ENCODE results near the gene ANKRD33B.

The ANKRD33B gene

GRCh38 chr5:10590226-10590999 lies 26.5 kb downstream of the ANKRD33B start:
- H3K4me3 ChIP-seq (ENCODE audit: low read length) = no peak overlapping the region
- no peaks in the 10 kb centered on the region for H3K36me3 ChIP-seq (ENCODE audit: insufficient read depth, low read length)
- H3K9me3 ChIP-seq (ENCODE audit: insufficient read depth, low read depth, low read length) = no peaks in the 10 kb centered on the region
- H3K9ac ChIP-seq (ENCODE audit: low read depth, low read length) = no peak overlapping the region
- H3K27ac ChIP-seq (ENCODE audit: low read depth, low read length) = 0 out of 2 replicates have a peak overlapping the region, but pooled peaks have one; percentile 20
- 72% methylated on average over 13 of the region's 13 CpGs for WGBS
- H3K27me3 ChIP-seq (ENCODE audit: insufficient read depth, low read length) = no peaks in the 10 kb centered on the region
- H3K4me1 ChIP-seq (ENCODE audit: insufficient read depth, low read length) = peaks cover 17% of the 10 kb centered on the region

DNA sequence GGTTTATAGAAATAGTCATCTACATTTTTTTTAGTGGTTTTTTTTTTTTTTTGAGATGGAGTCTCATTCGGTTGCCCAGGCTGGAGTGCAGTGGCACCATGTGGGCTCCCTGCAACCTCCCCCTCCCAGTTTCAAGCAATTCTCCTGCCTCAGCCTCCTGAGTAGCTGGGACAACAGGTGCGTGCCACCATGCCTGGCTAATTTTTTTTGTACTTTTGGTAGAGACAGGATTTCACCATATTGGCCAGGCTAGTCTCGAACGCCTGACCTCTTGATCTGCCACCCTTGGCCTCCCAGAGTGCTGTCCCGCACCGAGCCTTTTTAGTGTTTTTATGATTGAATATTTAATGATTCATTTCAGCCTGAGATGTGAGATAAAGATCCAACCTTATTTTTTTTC lies 27.3 kb downstream of the ANKRD33B start:
- H3K9ac ChIP-seq (ENCODE audit: low read depth, low read length) = no peak overlapping the region
- H3K9me3 ChIP-seq (ENCODE audit: insufficient read depth, low read depth, low read length) = 0 out of 2 replicates have a peak, but pooled peaks cover 1% of the 10 kb centered on the region
- no peak overlapping the region for H3K27ac ChIP-seq (ENCODE audit: low read depth, low read length)
- 89% methylated on average over 6 of the region's 6 CpGs for WGBS
- H3K36me3 ChIP-seq (ENCODE audit: insufficient read depth, low read length) = no peaks in the 10 kb centered on the region
- H3K4me3 ChIP-seq (ENCODE audit: low read length) = no peak overlapping the region
- no peaks in the 10 kb centered on the region for H3K27me3 ChIP-seq (ENCODE audit: insufficient read depth, low read length)
- peaks cover 16% of the 10 kb centered on the region for H3K4me1 ChIP-seq (ENCODE audit: insufficient read depth, low read length)

DNA sequence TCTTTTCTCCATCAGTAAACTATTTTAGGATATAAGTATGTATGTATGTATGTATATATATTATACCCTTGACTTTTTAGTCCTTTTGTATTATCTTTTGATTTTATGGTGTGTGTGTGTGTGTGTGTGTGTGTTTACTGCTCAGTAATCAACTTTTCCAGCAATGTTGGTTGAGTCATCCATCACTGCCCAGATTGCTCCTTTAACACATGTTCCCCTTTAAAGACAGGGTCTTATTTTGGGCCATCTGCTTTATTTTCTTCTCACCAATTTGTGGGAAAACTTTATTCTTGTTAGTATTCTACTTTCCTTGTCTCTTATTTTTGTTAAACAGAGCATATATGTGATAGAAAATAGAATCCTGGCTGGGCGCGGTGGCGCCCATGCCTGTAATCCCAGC lies 28.1 kb downstream of the ANKRD33B start:
- H3K4me3 ChIP-seq (ENCODE audit: low read length) = no peak overlapping the region
- H3K27me3 ChIP-seq (ENCODE audit: insufficient read depth, low read length) = no peaks in the 10 kb centered on the region
- no peak overlapping the region for H3K27ac ChIP-seq (ENCODE audit: low read depth, low read length)
- WGBS = no CpG with 5 or more reads among the region's 3 CpGs
- no peak overlapping the region for H3K9ac ChIP-seq (ENCODE audit: low read depth, low read length)
- H3K4me1 ChIP-seq (ENCODE audit: insufficient read depth, low read length) = peaks cover 14% of the 10 kb centered on the region
- H3K36me3 ChIP-seq (ENCODE audit: insufficient read depth, low read length) = no peaks in the 10 kb centered on the region
- peaks cover 5% of the 10 kb centered on the region; the same call in 1 of the 2 replicates for H3K9me3 ChIP-seq (ENCODE audit: insufficient read depth, low read depth, low read length)

DNA sequence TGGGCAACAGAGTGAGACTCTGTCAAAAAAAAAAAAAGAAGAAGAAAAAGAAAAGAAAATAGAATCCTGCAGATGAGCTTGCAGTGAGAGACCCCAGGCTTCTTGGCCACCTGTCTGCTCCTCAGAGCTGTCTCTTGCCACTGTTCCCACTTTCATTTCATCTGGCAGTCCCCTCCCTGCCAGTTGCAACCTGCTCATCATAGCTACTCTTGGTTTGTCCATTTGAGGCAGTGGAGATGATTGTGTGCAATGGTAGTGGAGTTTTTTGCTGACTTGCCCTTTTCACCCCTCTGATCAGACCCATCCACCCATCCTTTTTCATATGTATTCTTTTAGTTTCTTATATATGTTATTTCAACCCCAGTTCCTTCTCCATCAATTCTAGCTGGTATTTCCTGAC lies 28.7 kb downstream of the ANKRD33B start:
- Histone ChIP-seq H3K27me3 (ENCODE audit: insufficient read depth, low read length) (no peaks in the 10 kb centered on the region), H3K9me3 (ENCODE audit: insufficient read depth, low read depth, low read length) (peaks cover 5% of the 10 kb centered on the region; the same call in 1 of the 2 replicates), H3K9ac (ENCODE audit: low read depth, low read length) (no peak overlapping the region), H3K36me3 (ENCODE audit: insufficient read depth, low read length) (no peaks in the 10 kb centered on the region), H3K27ac (ENCODE audit: low read depth, low read length) (no peak overlapping the region), H3K4me3 (ENCODE audit: low read length) (no peak overlapping the region), H3K4me1 (ENCODE audit: insufficient read depth, low read length) (peaks cover 14% of the 10 kb centered on the region)

DNA sequence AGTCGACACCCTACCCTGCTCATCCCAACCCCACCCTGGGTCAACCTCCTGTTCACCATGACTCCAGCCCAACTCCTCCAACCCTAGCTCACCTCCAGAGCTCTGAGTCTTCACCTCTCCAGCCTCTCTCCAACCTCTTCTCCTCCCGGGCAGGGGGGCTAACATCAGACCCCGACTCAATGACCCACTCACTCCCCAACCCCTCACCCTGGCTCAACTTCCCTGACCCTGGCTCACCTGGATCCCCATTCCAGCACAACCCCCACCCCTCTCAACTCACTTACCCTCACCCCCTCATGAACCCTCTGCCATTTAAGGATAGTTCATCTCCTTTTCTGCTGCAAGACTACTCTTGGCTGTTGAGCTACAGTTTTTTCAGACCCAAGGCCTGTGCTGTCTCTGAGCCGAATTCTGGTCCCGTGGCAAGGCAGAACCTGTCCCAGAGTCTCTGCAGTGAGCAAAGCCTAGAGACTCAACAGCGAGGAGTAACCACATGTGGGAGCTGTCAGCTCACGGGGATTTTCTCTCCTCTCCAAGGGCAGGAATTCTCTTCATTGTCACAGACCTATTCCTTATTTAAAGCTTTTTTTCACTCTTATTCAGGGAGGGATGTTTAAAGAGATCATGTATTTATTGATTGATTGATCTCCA lies 29.8 kb downstream of the ANKRD33B start:
- WGBS = 88% methylated on average over 7 of the region's 7 CpGs
- no peaks in the 10 kb centered on the region for H3K36me3 ChIP-seq (ENCODE audit: insufficient read depth, low read length)
- peaks cover 14% of the 10 kb centered on the region for H3K4me1 ChIP-seq (ENCODE audit: insufficient read depth, low read length)
- H3K4me3 ChIP-seq (ENCODE audit: low read length) = no peak overlapping the region
- peaks cover 5% of the 10 kb centered on the region; the same call in 1 of the 2 replicates for H3K9me3 ChIP-seq (ENCODE audit: insufficient read depth, low read depth, low read length)
- no peak overlapping the region for H3K27ac ChIP-seq (ENCODE audit: low read depth, low read length)
- no peaks in the 10 kb centered on the region for H3K27me3 ChIP-seq (ENCODE audit: insufficient read depth, low read length)
- no peak overlapping the region for H3K9ac ChIP-seq (ENCODE audit: low read depth, low read length)

DNA sequence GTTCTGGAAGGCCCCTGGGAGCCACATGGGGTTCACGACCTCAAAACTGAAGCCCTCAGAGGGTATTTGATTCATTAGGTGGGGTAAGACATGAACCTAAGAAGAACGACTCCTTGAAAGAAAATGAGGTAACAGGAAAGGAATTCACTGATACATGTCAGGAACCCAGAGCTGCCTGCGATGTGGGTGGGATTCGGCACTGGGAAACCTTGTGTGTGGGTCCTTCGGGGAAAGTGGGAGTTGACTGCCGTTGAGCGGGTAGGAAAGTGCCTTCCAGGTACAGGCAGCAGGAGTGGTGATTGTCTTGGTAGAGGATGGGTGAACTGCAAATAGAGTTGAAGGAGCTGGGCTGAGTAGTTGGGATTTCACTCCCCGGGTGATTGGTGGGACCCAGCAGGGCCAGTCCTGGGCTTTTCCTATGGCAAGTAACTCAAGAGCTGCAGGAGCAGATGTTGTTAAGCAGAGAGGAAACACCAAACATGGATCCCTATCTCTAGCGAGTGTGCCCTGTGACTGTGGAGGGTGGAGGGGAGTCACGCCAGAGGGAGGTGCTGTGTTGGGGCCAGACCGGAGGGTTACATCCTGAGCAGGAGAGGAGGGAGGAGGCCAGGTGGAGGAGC lies 30.8 kb downstream of the ANKRD33B start:
- Histone ChIP-seq H3K9ac (ENCODE audit: low read depth, low read length) (no peak overlapping the region), H3K27ac (ENCODE audit: low read depth, low read length) (no peak overlapping the region), H3K4me1 (ENCODE audit: insufficient read depth, low read length) (peaks cover 14% of the 10 kb centered on the region), H3K4me3 (ENCODE audit: low read length) (no peak overlapping the region), H3K9me3 (ENCODE audit: insufficient read depth, low read depth, low read length) (peaks cover 5% of the 10 kb centered on the region; the same call in 1 of the 2 replicates), H3K27me3 (ENCODE audit: insufficient read depth, low read length) (no peaks in the 10 kb centered on the region), H3K36me3 (ENCODE audit: insufficient read depth, low read length) (no peaks in the 10 kb centered on the region)
- WGBS = 84% methylated on average over 11 of the region's 11 CpGs

DNA sequence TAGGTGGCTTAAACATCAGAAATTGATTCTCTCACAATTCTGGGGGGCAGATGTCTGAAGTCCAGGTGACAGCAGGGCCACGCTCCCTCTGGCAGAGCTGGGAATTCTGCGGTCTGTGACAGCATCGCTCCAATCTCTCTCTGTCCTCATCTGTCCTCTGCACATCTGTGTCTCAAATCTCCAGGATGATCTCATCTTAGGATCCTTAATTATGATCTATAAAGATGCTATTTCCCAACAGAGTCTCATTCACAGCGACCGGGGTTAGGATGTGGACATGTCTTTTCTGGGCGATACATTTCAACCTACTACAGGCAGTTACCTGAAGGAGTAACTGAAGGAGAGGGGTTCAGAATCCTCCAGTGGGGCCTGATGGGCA lies 31.4 kb downstream of the ANKRD33B start:
- H3K27ac ChIP-seq (ENCODE audit: low read depth, low read length) = no peak overlapping the region
- no peak overlapping the region for H3K4me3 ChIP-seq (ENCODE audit: low read length)
- peaks cover 10% of the 10 kb centered on the region for H3K4me1 ChIP-seq (ENCODE audit: insufficient read depth, low read length)
- H3K9ac ChIP-seq (ENCODE audit: low read depth, low read length) = no peak overlapping the region
- H3K27me3 ChIP-seq (ENCODE audit: insufficient read depth, low read length) = no peaks in the 10 kb centered on the region
- H3K36me3 ChIP-seq (ENCODE audit: insufficient read depth, low read length) = no peaks in the 10 kb centered on the region
- WGBS = 96% methylated on average over 6 of the region's 6 CpGs
- peaks cover 5% of the 10 kb centered on the region; the same call in 1 of the 2 replicates for H3K9me3 ChIP-seq (ENCODE audit: insufficient read depth, low read depth, low read length)

DNA sequence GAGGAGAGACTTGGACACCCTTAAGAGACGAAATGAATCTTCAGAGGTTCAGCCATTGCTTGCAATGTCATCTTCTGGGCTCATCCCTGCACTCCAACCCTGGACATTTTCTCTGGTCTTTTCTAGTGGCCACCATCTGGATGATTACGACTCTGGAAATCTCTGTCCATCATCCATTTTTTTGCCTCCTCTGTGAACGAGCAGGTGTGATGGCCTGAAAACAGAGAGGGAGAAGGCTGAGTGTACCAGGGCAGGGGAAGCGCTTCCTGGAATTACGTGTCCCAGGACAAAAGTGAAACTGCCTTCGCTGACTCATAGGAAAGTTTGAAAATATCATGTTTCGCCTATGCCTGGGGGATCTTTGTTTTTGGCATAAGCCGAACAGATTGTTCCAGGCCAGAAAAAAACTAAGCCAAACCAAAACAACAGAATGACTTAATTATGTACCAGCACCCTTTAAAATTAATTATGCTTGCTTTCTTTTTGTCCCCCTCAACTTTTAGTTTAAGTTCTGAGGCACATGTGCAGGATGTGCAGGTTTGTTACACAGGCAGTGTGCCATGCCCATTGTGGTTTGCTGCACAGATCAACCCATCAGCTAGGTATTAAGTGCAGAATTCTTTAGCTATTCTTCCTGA lies 31.9 kb downstream of the ANKRD33B start:
- Histone ChIP-seq H3K27me3 (ENCODE audit: insufficient read depth, low read length) (no peaks in the 10 kb centered on the region), H3K9ac (ENCODE audit: low read depth, low read length) (no peak overlapping the region), H3K4me3 (ENCODE audit: low read length) (no peak overlapping the region), H3K9me3 (ENCODE audit: insufficient read depth, low read depth, low read length) (peaks cover 5% of the 10 kb centered on the region; the same call in 1 of the 2 replicates), H3K36me3 (ENCODE audit: insufficient read depth, low read length) (no peaks in the 10 kb centered on the region), H3K4me1 (ENCODE audit: insufficient read depth, low read length) (peaks cover 6% of the 10 kb centered on the region; the same call in 1 of the 2 replicates), H3K27ac (ENCODE audit: low read depth, low read length) (no peak overlapping the region)
- 86% methylated on average over 8 of the region's 8 CpGs for WGBS

DNA sequence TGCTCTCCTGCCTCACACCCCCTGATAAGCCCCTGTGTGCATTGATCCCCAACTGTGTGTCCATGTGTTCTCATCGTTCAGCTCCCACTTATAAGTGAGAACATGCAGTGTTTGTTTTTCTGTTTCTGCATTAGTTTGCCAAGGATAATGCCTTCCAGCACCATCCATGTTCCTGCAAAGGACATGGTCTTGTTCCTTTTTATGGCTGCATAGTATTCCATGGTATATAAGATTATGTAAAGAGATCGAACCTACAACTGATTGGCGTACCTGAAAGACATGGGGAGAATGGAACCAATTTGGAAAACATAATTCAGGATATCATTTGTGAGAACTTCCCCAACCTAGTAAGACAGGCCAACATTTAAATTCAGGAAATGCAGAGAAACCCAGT lies 32.4 kb downstream of the ANKRD33B start:
- 96% methylated on average over 3 of the region's 3 CpGs for WGBS
- H3K4me3 ChIP-seq (ENCODE audit: low read length) = no peak overlapping the region

DNA sequence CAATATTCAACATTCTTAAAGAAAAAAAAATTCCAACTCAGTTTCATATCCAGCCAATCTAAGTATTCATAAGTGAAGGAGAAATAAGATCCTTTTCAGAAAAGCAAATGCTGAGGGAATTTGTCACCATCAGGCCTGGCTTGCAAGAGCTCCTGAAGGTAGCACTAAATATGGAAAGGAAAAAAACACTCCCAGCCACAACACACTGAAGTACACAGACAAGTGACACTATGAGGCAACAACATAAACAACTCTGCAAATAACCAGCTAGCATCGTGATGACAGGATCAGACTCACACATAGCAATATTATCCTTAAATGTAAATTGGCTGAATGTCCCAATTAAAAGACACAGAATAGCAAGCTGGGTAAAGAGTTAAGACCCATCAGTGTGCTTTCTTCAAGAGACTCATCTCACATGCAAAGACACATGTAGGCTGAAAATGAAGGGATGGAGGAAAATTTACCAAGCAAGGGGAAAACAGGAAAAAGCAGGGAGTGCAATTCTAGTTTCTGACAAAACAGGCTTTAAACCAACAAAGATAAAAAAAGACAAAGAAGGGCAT lies 33.1 kb downstream of the ANKRD33B start:
- Histone ChIP-seq H3K9ac (ENCODE audit: low read depth, low read length) (no peak overlapping the region), H3K27ac (ENCODE audit: low read depth, low read length) (no peak overlapping the region), H3K27me3 (ENCODE audit: insufficient read depth, low read length) (no peaks in the 10 kb centered on the region), H3K36me3 (ENCODE audit: insufficient read depth, low read length) (no peaks in the 10 kb centered on the region), H3K4me3 (ENCODE audit: low read length) (no peak overlapping the region), H3K9me3 (ENCODE audit: insufficient read depth, low read depth, low read length) (peaks cover 5% of the 10 kb centered on the region; the same call in 1 of the 2 replicates), H3K4me1 (ENCODE audit: insufficient read depth, low read length) (no peaks in the 10 kb centered on the region; the same call in 1 of the 2 replicates)
- 79% methylated on average over 1 of the region's 1 CpG for WGBS

More for the DNA sequence above, 32.4 kb downstream of the ANKRD33B start:
- Histone ChIP-seq H3K4me1 (ENCODE audit: insufficient read depth, low read length) (peaks cover 3% of the 10 kb centered on the region; the same call in 1 of the 2 replicates), H3K27ac (ENCODE audit: low read depth, low read length) (no peak overlapping the region), H3K36me3 (ENCODE audit: insufficient read depth, low read length) (no peaks in the 10 kb centered on the region), H3K9ac (ENCODE audit: low read depth, low read length) (no peak overlapping the region), H3K9me3 (ENCODE audit: insufficient read depth, low read depth, low read length) (peaks cover 5% of the 10 kb centered on the region; the same call in 1 of the 2 replicates), H3K27me3 (ENCODE audit: insufficient read depth, low read length) (no peaks in the 10 kb centered on the region)

All from HUES64 (cell line).